Fibroblast of lung (primary cell): ENCODE results near the gene EBPL. TPM values are rescaled to one million over a fixed set of nuclear protein-coding genes. Genes with fewer than 3 reads are reported as not detected.

Experiments used
- DNase-seq, 2 donors: peaks; one replicate each; pipeline versions ENCODE4 v3.0.0 to v3.0.0-alpha.2; 2010; ENCODE audit warnings: low read depth in 2 of 2
- H2AFZ ChIP-seq: 2 replicates; pipeline ENCODE4 v1.5.1; 2012; ENCODE audit warnings: low read length, control low read depth, inconsistent platforms
- H3K27ac ChIP-seq: 2 replicates; pipeline ENCODE4 v1.5.1; 2011; ENCODE audit warnings: low read length, control low read depth; ENCODE audit not compliant: insufficient read depth
- H3K27me3 ChIP-seq: 2 replicates; pipeline ENCODE4 v1.5.1; 2011; ENCODE audit warnings: mild to moderate bottlenecking, low read length; ENCODE audit not compliant: control insufficient read depth, insufficient read depth
- H3K36me3 ChIP-seq: 2 replicates; pipeline ENCODE4 v1.5.1; 2011; ENCODE audit warnings: low read length; ENCODE audit not compliant: control insufficient read depth, insufficient read depth
- H3K4me1 ChIP-seq: 2 replicates; pipeline ENCODE4 v1.5.1; 2011; ENCODE audit warnings: low read length; ENCODE audit not compliant: control insufficient read depth, insufficient read depth; ENCODE audit errors: extremely low read depth
- H3K4me2 ChIP-seq: 2 replicates; pipeline ENCODE4 v1.5.1; 2011; ENCODE audit warnings: low read length, control low read depth; ENCODE audit not compliant: insufficient read depth; ENCODE audit errors: extremely low read depth
- H3K4me3 ChIP-seq, 4 experiments: fragments of 200-600 bp in 1 of 4; sonication (generic) in 1 of 4; replicated peaks in 1 of 4; 2 replicates each; pipeline ENCODE4 v1.5.1; 2011 to 2016; ENCODE audit warnings: low read length in 4 of 4, low read depth in 3 of 4, mild to moderate bottlenecking in 3 of 4, control low read depth in 2 of 4, inconsistent platforms in 1 of 4, mixed read lengths in 1 of 4; ENCODE audit not compliant: insufficient read depth in 1 of 4; ENCODE audit errors: control extremely low read depth in 1 of 4
- H3K79me2 ChIP-seq: 2 replicates; pipeline ENCODE4 v1.5.1; 2012; ENCODE audit warnings: mild to moderate bottlenecking, low read length, inconsistent platforms; ENCODE audit not compliant: control insufficient read depth, insufficient read depth
- H3K9ac ChIP-seq: 2 replicates; pipeline ENCODE4 v1.5.1; 2011; ENCODE audit warnings: mild to moderate bottlenecking, low read length, control low read depth; ENCODE audit not compliant: insufficient read depth
- H3K9me3 ChIP-seq: 2 replicates; pipeline ENCODE4 v1.5.1; 2012; ENCODE audit warnings: low read depth, low read length; ENCODE audit not compliant: control insufficient read depth, insufficient read depth
- H4K20me1 ChIP-seq: 2 replicates; pipeline ENCODE4 v1.5.1; 2011; ENCODE audit warnings: low read length; ENCODE audit not compliant: control insufficient read depth, insufficient read depth; ENCODE audit errors: extremely low read depth
- CTCF ChIP-seq, 2 donors: IDR thresholded peaks in 1 of 2; conservative IDR thresholded peaks in 1 of 2; 1 replicate in 1 of 2; 2 replicates in 1 of 2; pipeline ENCODE4 v1.5.1; 2011 to 2012; ENCODE audit warnings: low read length in 2 of 2, control low read depth in 1 of 2, inconsistent platforms in 1 of 2, low read depth in 1 of 2, mild to moderate bottlenecking in 1 of 2
- EZH2 ChIP-seq: IDR thresholded peaks from 2 replicates; pipeline ENCODE4 v1.5.1; 2012; ENCODE audit warnings: low read length, control low read depth, mild to moderate bottlenecking; ENCODE audit errors: missing control alignments
- polyA plus RNA-seq, 2 donors: library from polyadenylated mRNA; depleted of rRNA in 1 of 2; stranded (reverse) in 1 of 2; unstranded in 1 of 2; fragments of >200 nt; gene quantifications; 2 replicates each; pipeline ENCODE4 v1.2.1, GENCODE V29; 2011 to 2012; ENCODE audit warnings: missing spikeins in 1 of 2
- total RNA-seq: library from RNA; depleted of rRNA; stranded (reverse); fragments of >200 nt; gene quantifications from 2 replicates; pipeline ENCODE4 v1.2.1, GENCODE V29; 2014

EBPL gene
- total and polyA plus RNA-seq, 2 donors (not counting 1 experiment from before 2014, with no cell fraction given) = 69.4 to 90.3 TPM

GRCh38 chr13:49641801-49642291 lies 49.4 kb downstream of the EBPL start:
- H3K9ac ChIP-seq = no peak overlapping the region
- no peaks in the 10 kb centered on the region for H3K79me2 ChIP-seq
- no peak for TF ChIP-seq EZH2
- no peak for TF ChIP-seq CTCF (conservative IDR thresholded peaks at IDR 0.05 in 1 of 2, IDR thresholded peaks at IDR 0.05 in 1 of 2; ENCODE audit: low read depth in 1 of 2, low read length in 2 of 2)
- no peaks in the 10 kb centered on the region for H4K20me1 ChIP-seq
- no peaks in the 10 kb centered on the region for H3K36me3 ChIP-seq
- DNase-seq = peak; percentile 85 to 96
- peak overlapping the region; percentile 2 for H2AFZ ChIP-seq
- no peaks in the 10 kb centered on the region for H3K9me3 ChIP-seq
- peak overlapping the region; percentile 69 for H3K27ac ChIP-seq
- peak overlapping the region in 1 of 4 experiments; percentile 25 for H3K4me3 ChIP-seq
- H3K4me2 ChIP-seq = peak overlapping the region; percentile 11
- no peaks in the 10 kb centered on the region for H3K27me3 ChIP-seq
- no peaks in the 10 kb centered on the region for H3K4me1 ChIP-seq

- DNase-seq = no peak
- Histone ChIP-seq H3K36me3 (no peaks in the 10 kb centered on the region), H3K27ac (no peak overlapping the region), H3K79me2 (no peaks in the 10 kb centered on the region), H4K20me1 (no peaks in the 10 kb centered on the region), H3K4me1 (no peaks in the 10 kb centered on the region), H3K9ac (no peak overlapping the region), H2AFZ (no peak overlapping the region), H3K4me3 (no peak overlapping the region), H3K27me3 (no peaks in the 10 kb centered on the region), H3K9me3 (no peaks in the 10 kb centered on the region), H3K4me2 (no peak overlapping the region)
- TF ChIP-seq EZH2 (no peak), CTCF (conservative IDR thresholded peaks at IDR 0.05 in 1 of 2, IDR thresholded peaks at IDR 0.05 in 1 of 2; ENCODE audit: low read depth in 1 of 2, low read length in 2 of 2) (no peak)
Observed at GRCh38 chr13:49638744-49639072, 52.6 kb downstream of the EBPL start.

GRCh38 chr13:49638030-49638743 lies 53.1 kb downstream of the EBPL start:
- Histone ChIP-seq H3K4me3 (no peak overlapping the region), H4K20me1 (no peaks in the 10 kb centered on the region), H3K27me3 (no peaks in the 10 kb centered on the region), H3K9me3 (no peaks in the 10 kb centered on the region), H3K36me3 (no peaks in the 10 kb centered on the region), H3K27ac (no peak overlapping the region), H3K4me1 (no peaks in the 10 kb centered on the region), H3K9ac (no peak overlapping the region), H2AFZ (no peak overlapping the region), H3K79me2 (no peaks in the 10 kb centered on the region), H3K4me2 (no peak overlapping the region)
- no peak for TF ChIP-seq CTCF (conservative IDR thresholded peaks at IDR 0.05 in 1 of 2, IDR thresholded peaks at IDR 0.05 in 1 of 2; ENCODE audit: low read depth in 1 of 2, low read length in 2 of 2)
- no peak for TF ChIP-seq EZH2
- DNase-seq = no peak
